ENCODE measurements around the gene RUNX1.
A peak's percentile ranks its signal among the peaks of the same experiment; 100 is the strongest.

Gene RUNX1

DNA sequence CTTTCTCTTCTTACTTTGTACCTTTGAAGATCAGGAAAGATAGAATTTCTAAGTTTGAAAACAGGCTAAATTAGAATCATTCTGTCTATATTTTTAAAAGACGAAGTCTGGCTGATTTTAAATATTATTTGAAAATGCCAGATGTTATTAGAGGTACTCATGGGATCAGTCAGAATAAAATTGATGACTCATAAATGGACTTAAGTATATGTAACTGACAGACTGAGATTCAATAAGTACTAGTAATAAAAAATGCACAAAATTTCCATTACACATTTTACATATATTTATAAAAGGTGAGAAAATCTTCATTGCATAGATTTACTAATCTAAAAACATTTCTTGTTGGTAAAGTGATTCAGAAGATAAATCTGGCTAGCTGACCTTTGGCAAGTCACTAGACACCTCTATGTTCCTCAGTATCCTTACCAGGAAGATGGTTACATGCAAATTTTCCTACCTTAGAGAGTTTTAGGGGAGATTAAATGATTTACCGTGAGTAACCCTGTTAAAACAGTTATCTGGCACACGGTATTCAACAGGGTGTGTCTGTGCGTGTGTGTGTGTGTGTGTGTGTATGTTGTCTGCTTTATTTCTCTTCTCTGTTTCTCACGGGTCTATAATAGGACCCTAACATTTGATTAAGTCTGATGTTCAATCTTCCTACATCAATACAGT, 189.0 kb downstream of the RUNX1 start:
- FAIRE-seq: no peak
- no peak for DNase-seq (ENCODE audit: low spot score)

GRCh38 chr21:34858559-34858958, 190.5 kb downstream of the RUNX1 start:
- FAIRE-seq: no peak
- no peak for DNase-seq (ENCODE audit: low spot score)

- DNase-seq (ENCODE audit: low spot score): no peak
These were observed 191.2 kb downstream of the RUNX1 start for GRCh38 chr21:34857874-34858273.

GRCh38 chr21:34857122-34857713, 191.9 kb downstream of the RUNX1 start:
- DNase-seq (ENCODE audit: low spot score): no peak
- no peak for FAIRE-seq

More at GRCh38 chr21:34857874-34858273, 191.2 kb downstream of the RUNX1 start:
- no peak for FAIRE-seq

DNA sequence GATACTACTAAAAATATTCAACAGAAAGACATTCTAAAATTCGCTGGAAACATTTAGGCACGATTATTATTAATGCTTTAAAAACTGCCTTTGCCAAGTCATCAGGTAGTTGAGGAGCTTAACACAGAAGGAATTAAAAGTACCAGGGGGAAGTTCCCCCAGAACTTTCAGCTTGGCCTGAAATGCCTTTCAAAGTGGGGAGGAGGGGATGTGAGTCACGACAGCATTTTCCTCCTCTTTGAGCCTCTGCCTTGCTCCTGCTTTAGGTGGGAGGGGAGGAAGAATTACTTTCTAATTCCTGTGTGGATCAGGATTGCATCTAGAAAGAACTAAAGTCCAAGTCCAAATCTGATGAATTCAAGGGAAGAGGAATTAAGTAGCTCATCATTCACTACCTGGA, 196.7 kb downstream of the RUNX1 start:
- DNase-seq (ENCODE audit: low spot score) (no peak), FAIRE-seq (no peak)

DNA sequence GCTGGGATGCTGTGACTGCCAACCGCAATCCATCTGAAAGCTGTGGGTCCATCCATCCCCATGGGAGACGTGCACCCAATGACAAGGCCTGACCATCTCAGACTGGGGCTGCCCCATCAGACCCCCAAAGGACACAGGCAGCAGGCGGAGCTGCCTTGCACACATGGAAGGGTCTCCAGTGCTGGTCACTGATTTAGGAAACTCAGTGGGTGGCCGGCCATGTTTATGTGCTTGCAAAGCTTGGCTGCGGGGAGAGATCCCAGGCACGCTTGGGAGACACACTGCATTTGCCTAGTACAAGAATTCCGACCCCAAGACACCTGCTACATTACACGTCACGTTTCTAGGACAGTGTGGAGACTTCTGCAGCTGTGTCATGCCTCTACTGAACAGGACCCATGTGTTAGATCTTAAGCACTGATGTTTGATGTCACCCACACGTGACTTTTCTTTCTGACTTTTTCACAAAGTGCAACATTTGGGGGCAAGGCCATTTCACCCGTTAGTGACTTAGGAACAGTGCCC, 198.9 kb downstream of the RUNX1 start:
- no peak for FAIRE-seq

GRCh38 chr21:34846601-34847112, 202.4 kb downstream of the RUNX1 start:
- FAIRE-seq (no peak), DNase-seq (ENCODE audit: low spot score) (no peak)

More for the DNA sequence above, 198.9 kb downstream of the RUNX1 start:
- DNase-seq (ENCODE audit: low spot score): no peak

- no peak for FAIRE-seq
- DNase-seq (ENCODE audit: low spot score): no peak
These were observed 203.3 kb downstream of the RUNX1 start for GRCh38 chr21:34845521-34846451.

- FAIRE-seq (no peak), DNase-seq (ENCODE audit: low spot score) (no peak)
These were observed 204.2 kb downstream of the RUNX1 start for GRCh38 chr21:34844924-34845238.

GRCh38 chr21:34844013-34844923, 204.8 kb downstream of the RUNX1 start:
- FAIRE-seq: no peak

DNA sequence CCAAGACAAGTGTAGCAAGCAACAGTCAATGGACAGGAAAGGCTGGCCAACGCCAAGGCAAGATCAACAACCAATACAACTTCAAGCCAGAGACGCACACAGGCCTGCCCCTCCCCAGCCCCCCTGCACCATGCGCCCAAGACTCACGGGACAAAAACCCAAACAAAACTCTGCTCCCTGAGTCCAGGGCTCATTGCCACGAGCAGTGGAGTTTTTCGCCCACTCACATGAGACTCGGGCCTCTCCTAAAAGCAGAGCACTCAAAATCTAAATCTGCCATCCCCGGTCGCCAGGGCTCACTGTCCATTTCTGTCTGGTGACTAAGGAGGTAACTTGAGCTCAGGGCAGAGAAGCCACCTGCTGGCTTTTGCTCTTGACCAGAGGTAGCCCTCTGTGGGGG, 205.5 kb downstream of the RUNX1 start:
- FAIRE-seq (no peak), DNase-seq (ENCODE audit: low spot score) (no peak)

More at GRCh38 chr21:34844013-34844923, 204.8 kb downstream of the RUNX1 start:
- DNase-seq (ENCODE audit: low spot score): no peak

DNA sequence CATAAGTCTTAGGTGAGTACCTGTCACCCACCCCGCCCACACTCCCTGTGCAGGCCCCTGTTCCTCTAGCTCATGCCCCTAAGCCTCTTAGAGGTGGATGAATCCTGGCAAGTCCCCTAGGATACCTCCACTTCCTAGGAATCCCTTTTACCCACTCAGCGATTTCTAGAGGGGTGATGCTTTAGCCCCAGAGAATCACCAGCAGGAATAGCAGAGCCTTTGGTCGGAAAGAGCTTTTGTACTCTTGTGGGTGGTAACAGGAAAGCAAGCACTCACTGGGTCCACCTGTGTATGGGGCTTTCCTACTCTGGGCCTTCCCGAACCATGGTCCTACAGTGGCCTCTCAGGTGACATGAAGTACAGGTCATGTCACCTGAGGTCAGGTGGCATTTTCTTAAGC, 207.9 kb downstream of the RUNX1 start:
- FAIRE-seq (no peak), DNase-seq (ENCODE audit: low spot score) (no peak)

GRCh38 chr21:34840693-34841092, 208.4 kb downstream of the RUNX1 start:
- no peak for DNase-seq (ENCODE audit: low spot score)
- no peak for FAIRE-seq

- DNase-seq (ENCODE audit: low spot score): no peak
These were observed 209.9 kb downstream of the RUNX1 start for GRCh38 chr21:34838956-34839820.

GRCh38 chr21:34836933-34837505, 212.1 kb downstream of the RUNX1 start:
- no peak for FAIRE-seq
- no peak for DNase-seq (ENCODE audit: low spot score)

More at GRCh38 chr21:34838956-34839820, 209.9 kb downstream of the RUNX1 start:
- FAIRE-seq: no peak

GRCh38 chr21:34836103-34836932, 212.8 kb downstream of the RUNX1 start:
- DNase-seq (ENCODE audit: low spot score) (peak; percentile 44), FAIRE-seq (no peak)

DNA sequence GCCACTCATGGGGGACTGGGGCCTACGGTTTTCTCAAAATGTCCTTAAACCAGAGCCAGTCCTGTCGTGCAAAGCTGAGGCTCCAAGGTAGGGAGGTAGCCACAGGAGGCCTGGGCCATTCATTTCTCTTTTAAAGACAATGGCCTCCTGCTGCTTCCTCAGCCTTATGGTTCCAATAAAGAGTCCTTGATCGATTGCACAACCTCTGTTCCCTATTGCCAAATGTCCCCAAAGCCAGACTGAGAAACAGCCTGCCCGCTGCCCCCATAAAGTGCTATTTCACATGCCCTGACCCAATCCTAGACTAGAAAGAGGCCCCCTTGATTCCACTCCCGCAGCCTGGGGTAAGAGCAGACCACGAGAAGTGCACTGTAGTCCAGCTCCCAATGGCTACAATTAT, 213.6 kb downstream of the RUNX1 start:
- DNase-seq (ENCODE audit: low spot score) (no peak), FAIRE-seq (no peak)

GRCh38 chr21:34834852-34835501, 214.1 kb downstream of the RUNX1 start:
- DNase-seq (ENCODE audit: low spot score) (no peak), FAIRE-seq (no peak)
